Measurements from ENCODE around the gene MTHFD1. TPM values are rescaled to one million over a fixed set of nuclear protein-coding genes. Genes with fewer than 3 reads are reported as not detected.

Gene MTHFD1
- total and polyA plus RNA-seq, 2 donors (not counting 3 experiments of a cell fraction or from before 2014, with no cell fraction given): 26.3 to 114 TPM

GRCh38 chr14:64444140-64444539 lies 56.0 kb downstream of the MTHFD1 start:
- Histone ChIP-seq H3K4me1 (ENCODE audit: control insufficient read depth, extremely low read depth, insufficient read depth, low read length) (peaks cover 16% of the 10 kb centered on the region), H3K9me3 (replicated peaks; ENCODE audit: control insufficient read depth, insufficient read depth, low read length) (no peaks in the 10 kb centered on the region), H3K9ac (replicated peaks; ENCODE audit: extremely low read depth, insufficient read depth, low read length) (no peak overlapping the region), H4K20me1 (replicated peaks; ENCODE audit: control insufficient read depth, extremely low read depth, insufficient read depth, low read length) (no peaks in the 10 kb centered on the region), H3K27ac (ENCODE audit: insufficient read depth, low read depth, low read length) (no peak overlapping the region), H3K4me2 (ENCODE audit: insufficient read depth, low read length) (no peak overlapping the region), H3K4me3 (replicated peaks in 1 of 3; ENCODE audit: insufficient read depth in 1 of 3, low read depth in 1 of 3, low read length in 3 of 3) (no peak overlapping the region), H3K27me3 (ENCODE audit: control insufficient read depth in 2 of 2, insufficient read depth in 2 of 2, low read length in 2 of 2) (no peaks in the 10 kb centered on the region), H3K36me3 (ENCODE audit: control insufficient read depth in 2 of 2, extremely low read depth in 1 of 2, insufficient read depth in 2 of 2, low read length in 2 of 2) (peaks cover 0 to 7% of the 10 kb centered on the region in 2 experiments), H3K9me1 (replicated peaks; ENCODE audit: control insufficient read depth, extremely low read depth, insufficient read depth, low read length) (no peaks in the 10 kb centered on the region), H2AFZ (ENCODE audit: low read depth, low read length) (no peak overlapping the region), H3K79me2 (ENCODE audit: control insufficient read depth, insufficient read depth, low read length) (no peaks in the 10 kb centered on the region)
- dilution Hi-C loops (cut with MboI; ENCODE audit: extremely low pct_ligation_motif_present, low sequenced_read_pairs) (no loop called here), intact Hi-C loops (cut with micrococcal nuclease) (no loop called here)
- ChIA-PET POLR2A (no interaction called here), CTCF (interaction anchor here (2.1 to 2.3 kb wide), 2 partner anchors 14 to 67 kb away, joined by 8 to 19 read pairs; no protein-coding TSS in a partner anchor)
- FAIRE-seq: no peak
- DNase-seq (ENCODE audit: low read depth, low spot score): no peak
- TF ChIP-seq POLR2AphosphoS5 (IDR thresholded peaks at IDR 0.05; ENCODE audit: insufficient read depth, low read depth, low read length) (no peak), GATA2 (IDR thresholded peaks at IDR 0.05; ENCODE audit: insufficient read depth, insufficient read length, low read depth, low read length) (no peak), EZH2 (IDR thresholded peaks at IDR 0.05; ENCODE audit: borderline replicate concordance, low read depth, low read length, severe bottlenecking) (no peak), MYC (IDR thresholded peaks at IDR 0.05; ENCODE audit: low read depth, low read length) (no peak)
- TF ChIP-seq, protein P1, sequence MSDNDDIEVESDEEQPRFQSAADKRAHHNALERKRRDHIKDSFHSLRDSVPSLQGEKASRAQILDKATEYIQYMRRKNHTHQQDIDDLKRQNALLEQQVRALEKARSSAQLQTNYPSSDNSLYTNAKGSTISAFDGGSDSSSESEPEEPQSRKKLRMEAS (IDR thresholded peaks at IDR 0.05; ENCODE audit: insufficient read depth, insufficient read length): no peak
- BruUV-seq (replicated peaks): no TSS peak

DNA sequence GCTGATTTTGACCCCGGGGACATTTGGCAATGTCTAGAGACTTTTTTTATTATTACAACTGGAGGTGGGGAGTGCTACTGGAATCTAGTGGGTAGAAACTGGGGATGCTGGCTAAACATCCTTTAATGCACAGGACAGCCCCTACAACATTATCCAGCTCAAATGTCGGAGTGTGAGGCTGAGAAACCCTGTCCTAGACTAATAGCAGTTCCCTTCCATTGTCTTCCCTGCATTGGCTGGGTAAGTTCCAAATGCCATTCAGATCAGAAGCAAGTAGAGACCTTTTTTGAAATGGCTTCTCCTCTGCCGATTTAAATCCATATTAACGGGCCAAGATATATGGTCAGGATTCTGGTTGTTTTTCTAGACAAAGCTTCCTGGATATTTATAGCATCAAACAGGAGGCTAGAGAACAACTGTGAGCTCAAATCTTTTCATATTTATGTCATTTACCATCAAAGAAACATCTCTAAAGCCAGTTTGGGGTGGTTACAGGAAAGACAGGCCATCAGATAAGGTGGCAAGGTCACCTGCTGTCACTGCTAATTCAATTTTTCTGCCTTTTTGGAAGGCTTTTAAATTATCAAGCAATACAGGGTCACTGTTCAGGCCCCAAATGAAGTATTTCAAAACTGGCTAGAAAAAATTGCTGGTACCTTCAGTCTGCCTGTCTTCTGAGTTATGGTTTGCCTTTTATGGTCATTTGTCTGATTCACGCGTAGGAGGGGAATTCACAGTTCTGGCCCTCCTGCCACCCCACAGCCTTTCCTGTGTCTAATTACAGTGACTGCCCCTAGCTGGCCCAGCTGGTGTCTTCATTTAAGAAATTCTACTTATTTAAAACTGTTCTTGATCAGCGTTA lies 57.1 kb downstream of the MTHFD1 start:
- H3K79me2 ChIP-seq (ENCODE audit: control insufficient read depth, insufficient read depth, low read length): no peaks in the 10 kb centered on the region
- intact Hi-C loops (cut with micrococcal nuclease): no loop called here
- FAIRE-seq (peak; percentile 94), DNase-seq (ENCODE audit: low read depth, low spot score) (peak; percentile 84)
- H2AFZ ChIP-seq (ENCODE audit: low read depth, low read length): peak overlapping the region; percentile 87
- no peaks in the 10 kb centered on the region for H4K20me1 ChIP-seq (replicated peaks; ENCODE audit: control insufficient read depth, extremely low read depth, insufficient read depth, low read length)
- peak overlapping the region; percentile 24 for H3K9ac ChIP-seq (replicated peaks; ENCODE audit: extremely low read depth, insufficient read depth, low read length)
- peaks cover 16% of the 10 kb centered on the region for H3K4me1 ChIP-seq (ENCODE audit: control insufficient read depth, extremely low read depth, insufficient read depth, low read length)
- TF ChIP-seq GATA2 (IDR thresholded peaks at IDR 0.05; ENCODE audit: insufficient read depth, insufficient read length, low read depth, low read length): peak; percentile 68
- no peak for TF ChIP-seq POLR2AphosphoS5 (IDR thresholded peaks at IDR 0.05; ENCODE audit: insufficient read depth, low read depth, low read length)
- ChIA-PET CTCF (interaction anchor here (1.0 to 2.3 kb wide), 10 partner anchors 9 to 66 kb away, joined by 3 to 19 read pairs (median 4); partner anchors contain the start of gene MTHFD1), POLR2A (no interaction called here)
- no peaks in the 10 kb centered on the region for H3K27me3 ChIP-seq (ENCODE audit: control insufficient read depth in 2 of 2, insufficient read depth in 2 of 2, low read length in 2 of 2)
- peak overlapping the region; percentile 34 for H3K4me2 ChIP-seq (ENCODE audit: insufficient read depth, low read length)
- H3K4me3 ChIP-seq (replicated peaks in 1 of 3; ENCODE audit: insufficient read depth in 1 of 3, low read depth in 1 of 3, low read length in 3 of 3): no peak overlapping the region
- H3K9me1 ChIP-seq (replicated peaks; ENCODE audit: control insufficient read depth, extremely low read depth, insufficient read depth, low read length): no peaks in the 10 kb centered on the region
- H3K9me3 ChIP-seq (replicated peaks; ENCODE audit: control insufficient read depth, insufficient read depth, low read length): no peaks in the 10 kb centered on the region
- TSS peak; percentile 96 for BruUV-seq (replicated peaks)
- peaks cover 4 to 7% of the 10 kb centered on the region in 2 experiments for H3K36me3 ChIP-seq (ENCODE audit: control insufficient read depth in 2 of 2, extremely low read depth in 1 of 2, insufficient read depth in 2 of 2, low read length in 2 of 2)
- H3K27ac ChIP-seq (ENCODE audit: insufficient read depth, low read depth, low read length): peak overlapping the region; percentile 79
- dilution Hi-C loops (cut with MboI; ENCODE audit: extremely low pct_ligation_motif_present, low sequenced_read_pairs): no loop called here

Measured in endothelial cell of umbilical vein (primary cell).